Raji (cell line): ENCODE measurements around the gene TENM3.

Experiments used
- POLR2A ChIP-seq: IDR thresholded peaks from 2 replicates; pipeline ENCODE4 v1.6.1; 2011; ENCODE audit warnings: low read depth, low read length, control low read depth; ENCODE audit not compliant: insufficient read depth

Gene TENM3

DNA sequence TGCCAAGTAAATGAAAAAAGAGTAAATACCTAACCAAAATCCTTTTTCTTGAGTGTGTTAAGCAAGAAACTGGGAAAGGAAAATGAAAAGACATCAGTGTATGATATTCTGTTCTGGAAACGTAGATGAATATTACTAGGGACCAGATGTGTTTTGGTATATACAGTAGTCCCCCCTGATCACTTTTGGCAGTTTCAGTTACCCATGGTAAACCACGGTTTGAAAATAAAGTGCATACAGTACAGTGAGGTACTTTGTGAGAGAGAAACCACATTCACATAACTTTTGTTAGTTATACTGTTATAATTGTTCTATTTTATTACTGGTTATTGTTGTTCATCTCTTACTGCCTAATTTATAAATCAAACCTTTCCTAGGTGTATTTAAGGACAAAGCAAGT lies 250.9 kb downstream of the TENM3 start:
- no peak for TF ChIP-seq POLR2A

DNA sequence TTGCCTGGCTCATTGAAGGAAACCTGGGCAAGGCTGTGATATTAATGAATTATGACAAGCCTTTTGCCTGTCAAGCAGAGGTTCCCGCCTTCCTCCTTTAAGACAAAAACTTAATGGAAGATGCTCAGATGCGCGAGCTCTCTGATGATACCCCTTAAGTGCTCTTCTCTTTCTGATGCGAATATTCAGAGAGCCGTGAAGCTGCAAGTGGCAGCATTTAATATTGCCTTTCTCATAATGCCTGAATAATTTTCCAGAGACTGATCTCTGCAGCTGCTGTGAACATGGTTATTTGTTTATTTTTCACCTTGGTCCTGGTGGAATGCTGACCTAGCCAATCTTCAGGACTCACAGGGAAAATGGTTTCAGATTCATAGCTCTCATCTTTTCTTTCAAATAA lies 251.8 kb downstream of the TENM3 start:
- no peak for TF ChIP-seq POLR2A

DNA sequence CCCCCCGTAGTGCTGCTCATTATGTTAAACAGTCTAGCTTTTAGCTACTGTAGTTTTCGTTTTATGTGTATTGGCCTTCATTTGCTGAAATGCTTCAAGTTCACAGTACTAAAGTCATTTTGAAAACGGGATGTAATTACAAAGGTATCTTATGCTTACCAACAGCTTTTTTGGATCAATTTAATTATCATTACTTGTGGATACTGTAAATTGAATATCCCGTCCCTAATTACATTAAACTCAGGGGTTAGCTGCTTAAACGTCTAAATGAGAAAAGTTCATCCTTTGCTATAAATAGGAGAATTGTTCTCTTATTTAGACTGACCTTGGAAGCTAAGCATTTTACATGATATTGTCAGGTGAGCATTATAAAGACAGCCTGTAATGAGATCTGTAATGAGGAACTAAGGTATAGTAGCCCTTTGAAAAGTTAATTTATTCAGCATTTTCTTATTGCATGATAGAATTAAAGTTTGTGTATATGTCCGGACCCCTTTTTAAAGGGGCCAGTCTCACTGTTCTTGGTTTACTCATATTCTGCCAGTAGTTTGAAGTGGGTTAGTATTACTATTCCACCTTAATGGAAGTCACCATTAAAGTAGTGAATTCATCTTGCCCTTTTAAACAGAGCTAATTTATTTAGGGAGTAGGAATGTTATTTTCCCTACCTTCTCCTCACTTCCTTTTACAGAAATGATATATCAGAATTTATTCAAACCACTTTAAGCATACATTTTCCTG lies 252.6 kb downstream of the TENM3 start:
- TF ChIP-seq POLR2A: no peak

DNA sequence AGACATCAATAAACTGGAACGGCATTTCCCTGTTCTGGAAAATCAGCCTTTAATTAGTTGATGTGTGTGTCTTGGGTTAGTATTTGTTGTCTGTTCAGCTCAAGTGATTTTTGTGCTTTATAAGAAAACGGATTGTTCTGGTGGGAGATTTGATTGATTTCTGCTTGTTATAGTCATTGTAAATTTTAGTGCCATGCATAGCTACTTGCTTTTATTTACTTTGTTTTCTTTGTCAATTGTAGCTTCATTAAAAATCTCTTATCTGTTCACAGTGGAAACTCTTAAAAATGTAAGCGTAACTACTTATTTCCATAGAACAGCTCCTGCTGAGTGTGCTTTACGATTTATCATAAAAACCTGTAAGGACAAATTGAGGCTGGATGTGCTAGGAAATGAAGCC lies 253.2 kb downstream of the TENM3 start:
- TF ChIP-seq POLR2A: no peak

DNA sequence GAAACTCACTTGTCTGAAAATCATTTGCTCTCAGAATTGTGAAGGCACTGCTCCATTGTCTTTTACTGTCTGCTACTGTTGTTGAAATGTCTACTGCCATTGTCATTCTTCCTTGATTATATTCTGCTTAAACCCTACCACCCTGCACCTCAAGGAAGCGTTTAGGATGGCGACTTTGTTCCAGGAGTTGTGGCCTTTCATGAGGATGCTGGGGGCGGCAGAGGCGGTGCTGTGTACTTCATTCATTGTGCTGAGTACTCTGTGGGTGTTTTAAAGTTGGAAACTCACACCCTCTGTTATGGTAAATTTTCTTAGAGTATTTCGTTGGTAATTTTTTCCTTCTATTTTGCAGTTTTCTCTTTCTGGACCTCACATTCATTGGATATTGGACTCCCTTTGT lies 258.9 kb downstream of the TENM3 start:
- TF ChIP-seq POLR2A: no peak

DNA sequence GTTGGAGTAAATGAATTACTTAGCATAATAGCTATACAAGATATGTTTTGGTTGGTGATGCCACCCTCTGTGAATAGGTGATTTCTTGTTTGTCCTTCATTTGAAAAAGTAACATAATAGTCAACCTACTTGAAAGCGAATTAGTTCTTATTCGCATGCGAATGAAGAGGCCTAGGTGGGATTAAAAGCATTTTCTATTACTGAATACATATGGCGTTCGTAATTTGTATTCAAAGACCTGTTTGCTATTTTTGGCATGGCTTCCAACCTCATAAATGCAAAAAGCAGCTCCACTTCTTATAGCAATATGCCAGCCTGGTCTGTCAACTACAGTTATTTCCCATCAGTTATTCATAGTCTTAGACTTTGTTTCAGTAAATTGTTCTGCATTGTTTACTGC lies 261.3 kb downstream of the TENM3 start:
- no peak for TF ChIP-seq POLR2A

DNA sequence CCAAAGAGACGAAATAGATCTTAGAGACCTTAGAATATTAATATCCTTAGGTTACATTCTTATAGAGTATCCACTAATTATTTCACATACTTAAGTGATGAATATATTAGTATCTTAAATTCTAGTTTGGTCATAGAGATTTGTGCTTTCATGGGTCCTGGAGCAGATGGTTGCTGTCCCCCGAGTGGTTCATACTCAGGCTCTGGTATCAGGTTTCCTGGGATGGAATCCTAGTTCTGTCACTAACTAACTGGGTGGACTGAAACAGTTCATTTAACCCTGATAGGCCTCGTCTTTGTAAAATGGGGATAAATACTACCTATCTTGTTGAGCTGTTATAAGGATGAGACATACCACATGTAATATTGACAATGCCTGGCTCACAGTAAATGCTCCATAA lies 264.6 kb downstream of the TENM3 start:
- no peak for TF ChIP-seq POLR2A

DNA sequence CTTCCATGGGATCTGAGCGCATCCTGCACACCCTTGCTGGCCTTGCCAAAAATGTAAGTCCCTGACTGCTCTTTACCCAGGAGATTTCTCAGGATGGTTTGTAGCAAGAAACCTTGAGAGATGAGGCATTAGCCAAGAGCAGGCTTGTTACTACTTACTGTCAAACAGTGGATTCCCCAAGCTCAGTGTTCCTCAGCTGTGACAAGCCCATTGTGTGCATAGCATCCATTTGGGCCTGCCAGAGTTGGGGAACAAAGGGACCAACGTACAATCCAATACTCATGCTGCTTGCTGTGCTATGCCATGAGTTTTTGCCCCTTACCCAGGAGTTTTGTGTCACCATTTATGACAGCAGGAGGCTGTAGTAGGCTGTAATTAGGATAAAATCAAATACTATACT lies 267.6 kb downstream of the TENM3 start:
- TF ChIP-seq POLR2A: no peak

DNA sequence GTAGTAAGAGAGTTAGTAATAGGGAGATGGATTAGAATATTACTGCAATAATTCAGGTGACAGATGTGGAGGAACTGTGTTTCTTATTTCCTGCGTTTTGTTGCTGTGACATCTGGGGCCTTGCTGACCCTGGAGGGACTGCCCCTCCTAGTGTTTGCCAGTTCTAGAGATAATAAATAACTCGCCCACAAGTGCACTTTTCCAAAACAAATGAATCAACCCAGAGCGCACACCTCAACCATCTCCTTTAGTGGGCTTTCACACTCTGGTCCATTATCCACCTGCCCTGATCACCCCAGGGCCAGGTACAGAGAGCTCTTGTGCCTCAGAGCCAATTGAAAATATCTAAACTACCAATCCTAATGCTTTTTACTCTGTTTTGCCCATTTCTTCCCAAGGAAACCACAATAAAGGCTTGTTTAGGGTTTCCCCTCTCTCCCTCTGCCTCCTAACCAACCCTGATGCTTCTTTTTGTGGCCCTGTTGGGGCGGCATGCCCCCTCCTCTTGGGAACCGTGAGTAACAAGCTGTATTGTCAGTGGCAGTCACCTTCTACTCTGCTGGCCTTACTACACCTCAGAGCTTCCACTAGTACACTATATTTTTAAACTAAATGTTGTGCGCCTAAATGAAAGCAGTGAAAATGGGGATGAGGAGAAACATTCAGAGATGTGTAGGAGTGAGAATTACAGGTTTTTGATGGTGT lies 270.5 kb downstream of the TENM3 start:
- TF ChIP-seq POLR2A: no peak

DNA sequence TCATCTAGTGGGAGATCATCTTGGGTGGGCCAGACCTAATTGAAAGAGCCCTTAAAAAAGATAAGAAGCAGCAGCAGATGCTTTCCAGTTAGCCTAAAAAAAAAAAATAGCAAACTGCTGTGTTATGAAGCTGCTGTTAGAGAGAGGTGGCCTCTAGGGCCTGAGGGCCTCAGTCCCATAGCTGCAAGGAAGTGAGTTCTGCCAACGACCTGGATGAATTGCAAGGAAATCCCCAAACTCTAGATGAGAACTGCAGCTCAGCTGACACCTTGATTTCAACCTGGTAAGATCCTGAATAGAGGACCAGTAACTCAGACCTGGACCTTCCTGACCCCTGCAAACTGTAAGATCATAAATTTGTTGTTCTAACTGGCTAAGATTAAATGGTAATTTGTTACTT lies 275.2 kb downstream of the TENM3 start:
- TF ChIP-seq POLR2A: no peak

DNA sequence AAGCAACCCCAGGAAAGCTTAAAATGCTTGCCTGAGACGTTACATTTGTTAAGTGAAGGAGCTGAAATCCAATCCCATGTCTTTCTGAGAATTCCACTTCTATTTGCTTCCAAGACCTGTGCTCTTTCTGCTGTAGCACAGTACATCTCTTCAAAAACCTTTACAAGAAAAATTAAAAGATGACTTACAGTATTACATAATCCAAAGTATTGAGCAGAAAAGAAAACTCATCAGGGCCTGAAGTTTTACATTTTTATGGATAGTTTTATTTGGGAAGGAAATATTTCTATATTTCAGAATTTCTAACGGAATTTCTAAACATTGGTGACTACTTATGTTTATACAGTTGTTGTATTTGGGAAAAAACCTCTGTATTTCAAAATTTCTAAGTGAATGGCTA lies 276.3 kb downstream of the TENM3 start:
- TF ChIP-seq POLR2A: no peak

DNA sequence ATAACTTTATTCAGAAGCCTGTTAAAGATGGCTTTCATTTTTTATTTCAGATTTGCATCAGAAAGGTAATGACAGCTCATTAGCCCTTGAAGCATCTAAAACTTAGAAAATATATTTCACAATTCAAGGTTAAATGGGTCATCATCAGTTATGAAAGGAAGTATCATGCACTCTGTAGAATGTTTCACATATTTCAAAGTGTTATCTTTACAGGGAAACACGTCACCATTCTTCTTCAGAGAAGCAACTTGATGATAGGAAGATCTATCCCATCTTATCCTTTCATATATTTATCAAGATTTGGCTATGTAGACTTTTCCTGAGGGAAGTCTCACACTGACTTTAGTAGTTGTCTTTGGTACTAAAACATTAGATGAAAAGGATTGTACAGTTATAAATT lies 277.8 kb downstream of the TENM3 start:
- TF ChIP-seq POLR2A: no peak

DNA sequence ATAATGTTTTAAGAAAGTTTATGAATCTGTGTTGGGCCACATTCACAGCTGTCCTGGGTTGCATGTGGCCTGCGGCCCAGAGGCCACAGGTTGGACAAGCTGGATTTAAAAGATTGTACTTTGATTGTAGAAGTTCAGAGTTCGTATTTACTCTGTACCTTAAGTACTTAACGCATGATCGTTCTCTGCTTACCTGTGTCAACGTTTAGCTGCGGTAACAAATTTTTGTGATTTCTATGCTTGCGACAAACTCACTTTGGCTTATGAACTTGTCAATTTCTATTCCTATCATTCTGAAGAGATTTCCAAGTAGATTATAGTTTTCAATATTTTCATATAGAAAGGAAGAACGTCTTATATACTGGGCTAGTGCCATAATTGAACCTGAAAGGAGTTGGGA lies 285.6 kb downstream of the TENM3 start:
- no peak for TF ChIP-seq POLR2A

DNA sequence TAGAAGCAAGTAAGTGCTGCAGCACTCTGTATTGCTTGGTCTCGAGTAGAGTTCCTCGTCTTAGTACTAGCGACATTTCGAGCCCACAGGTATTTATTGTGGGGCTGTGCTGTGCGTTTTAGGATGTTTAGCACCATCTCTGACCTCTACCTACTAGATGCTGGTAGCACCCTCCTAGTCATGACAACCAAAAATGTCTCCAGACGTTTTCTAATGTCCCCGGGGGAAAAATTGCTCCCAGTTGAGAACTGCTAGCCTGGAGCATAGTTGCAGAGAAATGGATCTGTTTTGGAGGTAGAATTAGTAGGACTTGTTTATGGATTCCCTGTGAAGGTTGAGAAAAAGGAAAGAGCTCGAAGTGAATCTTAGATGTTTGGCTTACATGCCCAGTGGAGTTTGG lies 287.2 kb downstream of the TENM3 start:
- no peak for TF ChIP-seq POLR2A

DNA sequence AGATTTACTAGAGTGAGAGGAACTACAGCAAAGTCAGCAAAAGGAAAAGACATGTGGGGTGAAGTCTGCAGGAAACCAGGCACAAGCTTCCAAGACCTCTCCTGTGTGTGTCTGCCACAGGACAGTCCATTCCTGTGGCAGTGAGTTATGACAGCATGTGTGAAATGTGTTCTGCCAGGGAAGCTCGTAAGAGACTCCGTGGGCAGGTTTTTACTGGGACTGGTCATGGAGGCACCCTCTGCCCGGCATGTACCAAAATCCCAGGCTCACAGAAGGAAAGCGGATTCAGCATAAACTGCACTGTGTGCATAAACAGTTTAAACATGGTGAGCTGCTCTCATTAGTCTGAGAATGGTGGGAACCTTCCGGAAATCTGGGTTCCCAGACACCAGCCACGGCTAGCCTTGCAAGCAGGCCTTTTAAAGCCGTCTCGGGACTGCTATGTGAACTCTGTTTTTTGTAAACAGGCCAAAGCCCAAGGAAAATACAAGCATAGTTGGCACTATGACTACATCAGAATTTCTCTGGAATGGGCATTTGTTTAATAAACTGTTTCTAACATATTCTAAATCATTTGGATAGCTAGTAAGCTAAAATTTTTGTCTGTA lies 288.5 kb downstream of the TENM3 start:
- no peak for TF ChIP-seq POLR2A

DNA sequence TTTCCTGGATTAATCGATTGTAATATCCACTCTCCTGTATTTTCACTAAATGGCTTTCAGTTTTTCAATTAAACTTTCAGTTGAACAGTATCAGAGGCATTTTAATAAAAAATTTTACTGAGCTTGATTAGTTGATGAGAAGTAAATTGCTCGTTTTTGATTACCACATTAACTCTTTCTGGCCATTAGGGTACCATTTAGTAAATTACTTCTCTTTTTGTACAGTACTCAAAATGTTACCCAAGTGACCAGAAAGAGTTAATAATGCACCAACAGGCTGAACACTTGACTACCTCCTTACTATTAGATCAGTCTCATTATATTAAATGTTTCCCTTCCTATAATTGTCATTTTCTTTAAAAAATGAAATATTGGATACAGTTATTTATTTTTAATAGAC lies 289.2 kb downstream of the TENM3 start:
- TF ChIP-seq POLR2A: no peak
